ENCODE results near the gene CSNK1G1.

GRCh38 chr15:64130159-64130558 is 225.8 kb downstream of the CSNK1G1 start:
- TF ChIP-seq CTCF (IDR thresholded peaks at IDR 0.05; ENCODE audit: low read depth, low read length, poor library complexity, severe bottlenecking) (no peak), EZH2phosphoT487 (IDR thresholded peaks at IDR 0.05; ENCODE audit: borderline replicate concordance, low read length) (no peak)
